ENCODE data around the gene ST3GAL5.

Gene ST3GAL5

GRCh38 chr2:85801871-85802270, 86.9 kb downstream of the ST3GAL5 start:
- no peak for DNase-seq

- DNase-seq: no peak
Measured at GRCh38 chr2:85800586-85800985, 88.2 kb downstream of the ST3GAL5 start.

- no peak for DNase-seq
Measured at GRCh38 chr2:85799215-85799956, 89.4 kb downstream of the ST3GAL5 start.

- DNase-seq: no peak
Measured at GRCh38 chr2:85797921-85798320, 90.9 kb downstream of the ST3GAL5 start.

GRCh38 chr2:85797263-85797660, 91.5 kb downstream of the ST3GAL5 start:
- no peak for DNase-seq

GRCh38 chr2:85796341-85797262, 92.2 kb downstream of the ST3GAL5 start:
- peak; percentile 85 for DNase-seq

GRCh38 chr2:85796046-85796340, 92.8 kb downstream of the ST3GAL5 start:
- no peak for DNase-seq

GRCh38 chr2:85795331-85796045, 93.3 kb downstream of the ST3GAL5 start:
- DNase-seq: no peak

GRCh38 chr2:85794491-85795121, 94.2 kb downstream of the ST3GAL5 start:
- no peak for DNase-seq

GRCh38 chr2:85794038-85794441, 94.8 kb downstream of the ST3GAL5 start:
- no peak for DNase-seq

- DNase-seq: no peak
Measured at GRCh38 chr2:85793584-85793983, 95.2 kb downstream of the ST3GAL5 start.

- DNase-seq: no peak
Measured at GRCh38 chr2:85792783-85793441, 95.9 kb downstream of the ST3GAL5 start.

- no peak for DNase-seq
Measured at GRCh38 chr2:85791704-85792565, 96.9 kb downstream of the ST3GAL5 start.

- no peak for DNase-seq
Measured at GRCh38 chr2:85790499-85791188, 98.1 kb downstream of the ST3GAL5 start.

GRCh38 chr2:85790032-85790431, 98.8 kb downstream of the ST3GAL5 start:
- DNase-seq: no peak

- DNase-seq: no peak
Measured at GRCh38 chr2:85789271-85789670, 99.5 kb downstream of the ST3GAL5 start.

GRCh38 chr2:85788603-85789002, 100.2 kb downstream of the ST3GAL5 start:
- DNase-seq: no peak

GRCh38 chr2:85787981-85788340, 100.8 kb downstream of the ST3GAL5 start:
- no peak for DNase-seq

- DNase-seq: no peak
Measured at GRCh38 chr2:85787282-85787980, 101.4 kb downstream of the ST3GAL5 start.
